HG03280 (cell line): ENCODE measurements around the gene OR5H14.
A peak's percentile ranks its signal among the peaks of the same experiment; 100 is the strongest.
"Not testable (repeated sequence)": the region's sequence is repeated elsewhere in the genome, so short reads cannot be mapped to it uniquely, and the experiment has no call there.

Experiments
- ATAC-seq: cut with Tn5 transposase; IDR thresholded peaks from one replicate; pipeline ENCODE4 v1.9.1; 2021; ENCODE audit warnings: mild to moderate bottlenecking, moderate library complexity; ENCODE audit not compliant: unreplicated experiment

The OR5H14 gene

DNA sequence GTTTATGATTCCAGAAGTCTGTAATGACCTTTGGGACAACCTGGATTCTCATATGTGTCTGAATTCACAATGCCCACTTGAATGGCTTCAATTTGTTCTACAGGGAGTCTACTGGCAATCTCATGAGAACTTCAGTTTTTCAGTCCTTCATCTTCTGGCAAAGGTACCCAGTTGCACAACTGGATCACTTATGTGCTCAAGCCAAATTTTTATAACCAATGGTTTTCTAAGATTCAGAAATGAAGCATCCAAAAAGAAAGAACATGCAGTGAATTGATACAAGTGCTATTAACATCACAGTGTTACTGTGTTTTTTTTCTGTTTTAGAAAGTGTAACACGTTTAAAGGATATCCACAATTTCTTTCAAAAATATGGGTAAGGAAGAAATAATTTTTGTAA lies at the start of gene OR5H14:
TSS of gene OR5H14 (plus strand) at position 301 of the 400 bp plus-strand sequence. CDS start 1,907 bp downstream, outside the sequence.
- no peak for ATAC-seq

DNA sequence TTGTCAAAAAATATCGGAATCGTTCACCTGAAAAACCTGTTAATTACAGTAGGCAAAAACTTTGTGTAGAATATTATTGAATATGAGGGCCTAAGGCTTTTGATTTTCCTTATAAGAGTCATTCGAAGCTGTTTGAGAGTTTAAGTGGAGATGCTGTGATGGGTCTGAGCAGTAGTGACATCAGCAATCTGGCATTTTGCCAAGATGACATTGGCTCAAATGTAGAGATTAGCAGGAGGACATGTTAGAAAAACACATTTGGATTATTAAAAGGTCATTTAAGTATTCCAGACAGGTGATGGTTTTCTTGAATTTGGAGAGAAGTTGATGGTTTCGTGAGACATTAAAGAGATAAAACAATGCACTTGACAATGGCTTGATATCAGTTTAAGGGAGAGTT lies 47.4 kb upstream of the OR5H14 start:
- no peak for ATAC-seq

DNA sequence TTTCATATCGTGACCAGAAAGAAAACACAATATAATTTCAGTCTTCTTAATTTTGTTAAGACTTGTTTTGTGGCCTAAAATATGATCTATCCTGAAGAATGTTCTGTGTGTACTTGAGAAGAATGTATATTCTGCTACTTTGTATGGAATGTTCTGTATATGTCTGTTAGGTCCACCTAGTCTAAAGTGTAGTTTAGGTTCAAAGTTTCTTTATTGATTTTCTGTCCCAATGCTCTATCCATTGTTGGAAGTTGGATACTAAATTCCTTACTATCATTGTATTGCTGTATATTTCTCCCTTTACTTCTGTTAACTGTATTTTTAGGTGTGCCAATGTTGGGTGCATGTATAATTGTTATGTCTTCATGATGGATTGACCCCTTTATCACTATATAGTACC lies 39.1 kb upstream of the OR5H14 start:
- ATAC-seq = no peak

DNA sequence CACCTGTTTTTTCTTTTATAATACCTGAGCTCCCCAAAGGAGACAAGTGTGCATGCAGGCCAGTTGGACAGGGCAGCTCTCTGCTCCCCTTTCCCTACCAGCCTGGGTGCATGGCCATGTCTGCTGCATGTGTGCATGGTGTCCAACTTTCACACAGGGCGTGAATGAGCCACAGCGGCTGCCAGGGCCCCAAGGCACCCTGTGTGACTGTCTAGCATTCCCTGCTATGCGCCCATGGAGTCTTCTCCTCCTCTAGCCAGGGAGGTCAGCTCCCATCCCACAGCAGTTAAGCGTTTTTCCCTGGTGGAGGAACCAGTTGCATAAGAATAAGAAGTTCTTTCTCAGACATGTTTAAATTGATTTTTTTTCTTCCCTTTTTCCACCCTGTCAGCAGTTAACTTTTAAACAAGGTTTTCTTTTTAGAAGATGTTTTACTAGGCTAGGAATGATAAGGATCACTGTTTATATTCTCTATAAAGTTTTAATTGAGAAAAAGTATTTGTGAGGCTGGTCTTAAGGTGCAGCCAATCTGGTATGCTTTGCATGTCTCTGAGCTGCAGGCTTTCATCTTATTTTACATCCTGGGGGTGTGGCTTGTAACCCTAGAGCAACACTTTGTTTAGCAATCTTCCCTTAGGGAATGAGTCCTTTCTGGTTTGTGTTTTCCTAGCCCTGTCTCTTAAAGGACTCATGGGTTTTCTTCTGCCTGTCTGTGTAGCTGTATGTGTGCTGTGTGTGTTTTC lies 37.3 kb upstream of the OR5H14 start:
- ATAC-seq = no peak

DNA sequence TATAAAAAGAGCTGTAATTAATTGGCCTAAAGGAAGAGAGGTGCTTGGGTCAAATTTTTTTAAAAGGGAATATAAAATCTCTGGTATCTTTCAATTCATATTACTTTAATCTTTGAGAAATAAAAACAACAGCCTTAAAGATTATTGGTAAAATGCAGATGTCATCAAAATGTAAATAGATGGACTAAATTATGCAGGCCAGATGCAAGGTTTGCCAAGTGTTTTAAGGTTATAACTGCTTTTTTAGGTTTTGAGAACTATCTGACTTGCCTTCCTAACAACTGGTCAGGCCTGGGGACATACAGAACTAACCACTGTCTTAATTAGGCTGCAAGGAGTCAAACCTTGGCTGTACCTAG lies 36.8 kb upstream of the OR5H14 start:
- ATAC-seq = no peak

DNA sequence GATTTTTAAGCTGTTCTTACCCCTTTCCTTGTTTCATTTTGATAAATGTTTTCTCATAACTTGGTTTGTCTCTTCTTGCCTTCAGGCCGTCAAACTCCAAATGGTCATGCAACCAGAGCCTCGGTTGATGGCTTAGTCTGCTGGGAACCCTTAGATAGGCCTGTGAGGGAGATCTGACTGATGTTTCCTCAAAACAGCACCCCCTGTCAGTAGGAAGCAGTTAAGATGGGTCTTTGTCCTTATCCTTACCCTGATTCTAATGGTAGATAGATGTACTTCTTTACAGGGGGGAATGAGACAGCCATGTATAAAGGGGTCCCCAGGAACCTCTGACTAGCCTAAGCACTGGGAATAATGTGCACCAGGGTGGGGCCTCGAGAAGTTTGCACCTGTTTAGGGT lies 33.0 kb upstream of the OR5H14 start:
- no peak for ATAC-seq

DNA sequence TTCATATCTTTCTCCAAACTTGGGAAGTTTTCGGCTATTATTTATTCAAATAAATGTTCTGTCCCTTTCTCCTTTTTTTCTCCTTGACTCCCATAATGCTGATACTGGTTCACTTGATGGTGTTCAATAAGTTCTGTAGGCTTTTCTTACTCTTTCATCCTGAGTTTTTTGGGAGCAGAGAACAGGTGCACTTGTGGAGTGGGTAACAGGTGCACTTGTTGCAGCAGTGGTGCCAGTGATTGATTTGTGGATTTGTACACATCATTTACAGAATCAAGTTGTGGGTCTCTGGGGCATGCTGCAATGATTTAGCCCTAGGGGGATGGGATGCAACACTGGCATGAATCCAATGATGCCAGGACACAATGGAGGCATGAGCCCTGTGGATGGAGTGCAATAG lies 31.6 kb upstream of the OR5H14 start:
- ATAC-seq = no peak

DNA sequence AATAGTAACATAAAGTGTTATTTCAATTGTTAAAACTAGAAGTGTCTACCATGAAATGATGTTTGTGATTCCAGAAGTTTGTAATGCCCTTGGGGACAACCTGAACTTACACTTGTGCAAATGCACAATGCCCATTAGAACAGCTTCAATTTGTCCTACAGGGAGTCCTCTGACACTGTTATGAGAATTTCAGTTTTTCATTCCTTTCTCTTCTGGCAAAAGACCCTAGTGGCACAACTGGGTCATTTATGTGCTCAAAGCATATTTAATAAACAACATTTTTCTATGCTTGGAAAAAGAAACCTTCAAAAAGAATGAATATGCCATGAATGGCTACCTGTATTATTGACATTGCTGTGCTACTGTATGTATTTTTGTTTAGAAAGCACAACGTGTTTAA lies 16.9 kb upstream of the OR5H14 start, which contains the start of gene OR5H1:
TSS of gene OR5H1 (plus strand) at position 301 of the 400 bp plus-strand sequence. CDS start 1,977 bp downstream, outside the sequence.
- ATAC-seq = no peak

DNA sequence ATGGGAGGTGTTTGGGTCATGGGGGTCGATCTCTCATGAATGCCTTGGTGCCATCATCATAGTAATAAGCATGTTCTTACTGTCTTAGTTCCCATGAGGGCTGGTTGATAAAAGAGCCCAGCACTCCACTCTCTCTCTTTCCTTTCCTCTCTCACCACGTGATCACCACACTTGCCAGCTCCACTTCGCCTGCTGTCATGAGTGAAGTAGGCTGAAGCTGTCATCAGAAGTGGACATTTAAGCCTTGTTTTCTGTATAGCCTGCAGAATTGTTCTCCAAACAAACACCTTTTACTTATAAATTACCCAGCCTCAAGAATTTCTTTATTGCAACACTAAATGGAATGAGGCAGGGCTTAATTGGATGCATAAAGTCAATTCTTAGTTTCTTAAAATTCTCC lies 10.6 kb upstream of the OR5H14 start:
- no peak for ATAC-seq

DNA sequence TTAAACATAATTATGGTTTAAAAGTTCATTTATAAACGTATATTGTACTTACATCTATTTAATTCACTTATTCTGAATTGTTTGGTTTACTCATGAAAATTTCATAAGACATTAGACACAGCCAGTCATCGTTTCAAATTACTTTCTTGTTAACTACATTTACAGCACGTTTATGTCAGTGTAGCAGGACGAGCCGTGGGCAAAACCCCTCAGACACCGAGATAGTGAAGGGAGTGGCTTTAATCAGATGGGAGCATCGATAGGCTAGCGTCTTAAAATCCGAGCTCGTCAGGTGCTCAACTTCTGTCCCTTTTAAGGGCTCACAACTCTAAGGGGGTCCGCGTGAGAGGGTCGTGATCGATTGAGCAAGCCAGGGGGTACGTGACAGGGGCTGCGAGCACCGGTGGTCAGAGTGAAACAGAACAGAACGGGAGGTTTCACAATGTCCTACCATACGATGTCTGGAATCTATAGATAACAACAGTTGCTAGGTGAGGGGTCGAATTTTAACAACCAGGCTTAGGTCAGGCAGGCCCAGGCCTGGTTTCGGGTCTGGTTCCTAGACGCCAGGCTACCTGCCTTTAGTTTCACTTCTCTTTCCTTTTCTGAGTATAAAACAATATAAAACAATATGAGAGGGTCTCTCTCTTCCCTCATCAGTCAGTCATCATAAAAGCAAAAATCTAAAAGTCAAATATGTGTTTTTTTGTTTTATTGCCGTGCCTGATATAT lies 9.3 kb upstream of the OR5H14 start:
- not testable (repeated sequence) for ATAC-seq

DNA sequence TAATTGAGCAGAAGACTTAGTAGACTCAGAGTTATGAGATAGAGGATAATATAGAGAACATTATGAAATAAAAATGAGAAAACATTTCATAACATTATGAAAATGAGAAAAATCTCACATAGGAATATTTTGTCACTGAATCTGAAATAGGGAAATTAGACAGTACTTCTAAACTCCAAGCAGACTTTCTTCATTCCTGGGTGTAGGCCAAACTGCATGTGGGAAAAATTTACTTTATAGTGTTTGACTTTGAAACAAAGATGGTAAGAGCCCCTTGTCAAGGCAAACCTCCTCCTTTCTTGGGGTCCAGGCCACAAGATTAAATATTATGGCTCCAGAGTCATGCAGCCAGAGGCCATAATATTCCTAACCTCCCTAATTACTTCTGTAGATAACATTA lies 6.7 kb upstream of the OR5H14 start:
- ATAC-seq = no peak

DNA sequence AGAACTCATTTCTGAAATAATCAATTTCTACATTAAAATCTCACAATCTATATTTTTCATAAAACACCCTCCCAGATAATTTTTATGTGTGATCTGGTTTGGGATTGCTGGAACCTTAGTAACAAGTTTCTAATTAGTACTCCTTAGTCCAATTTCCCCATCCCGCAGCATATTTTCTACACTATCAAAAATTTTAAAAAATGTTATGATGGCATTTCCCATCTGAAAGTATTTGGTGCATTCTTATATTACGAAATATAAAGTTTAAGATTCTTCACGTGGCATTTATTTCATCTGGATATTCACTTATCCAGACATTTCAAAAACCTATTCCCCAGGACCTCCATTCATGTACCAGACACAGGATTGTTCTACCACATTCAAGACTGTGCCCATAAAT lies 1.5 kb downstream of the OR5H14 start:
- no peak for ATAC-seq

DNA sequence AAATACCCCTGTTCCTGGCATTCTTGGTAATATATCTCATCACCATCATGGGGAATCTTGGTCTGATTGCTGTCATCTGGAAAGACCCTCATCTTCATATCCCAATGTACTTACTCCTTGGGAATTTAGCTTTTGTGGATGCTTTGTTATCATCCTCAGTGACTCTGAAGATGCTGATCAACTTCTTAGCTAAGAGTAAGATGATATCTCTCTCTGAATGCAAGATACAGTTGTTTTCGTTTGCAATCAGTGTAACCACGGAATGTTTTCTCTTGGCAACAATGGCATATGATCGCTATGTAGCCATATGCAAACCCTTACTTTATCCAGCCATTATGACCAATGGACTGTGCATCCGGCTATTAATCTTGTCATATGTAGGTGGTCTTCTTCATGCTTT lies 2.2 kb downstream of the OR5H14 start:
- not testable (repeated sequence) for ATAC-seq

DNA sequence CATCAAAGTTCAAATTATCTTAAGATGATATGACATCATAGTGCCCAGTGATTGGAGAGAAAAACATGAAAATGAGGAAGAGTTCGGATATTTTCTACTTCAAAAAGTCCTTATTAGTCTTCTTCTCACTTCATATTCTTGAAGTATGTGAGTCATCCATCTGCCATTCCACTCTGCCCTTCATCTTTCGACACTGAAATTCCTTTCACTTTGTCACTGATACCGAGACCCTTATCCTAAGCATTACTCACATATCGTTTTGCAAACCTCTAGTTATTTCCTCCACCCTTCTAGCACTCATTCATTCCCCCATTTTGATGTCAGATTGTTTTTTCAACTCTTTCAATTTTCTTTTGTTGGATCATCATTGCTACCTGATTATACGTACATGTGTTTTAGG lies 4.0 kb downstream of the OR5H14 start:
- no peak for ATAC-seq

DNA sequence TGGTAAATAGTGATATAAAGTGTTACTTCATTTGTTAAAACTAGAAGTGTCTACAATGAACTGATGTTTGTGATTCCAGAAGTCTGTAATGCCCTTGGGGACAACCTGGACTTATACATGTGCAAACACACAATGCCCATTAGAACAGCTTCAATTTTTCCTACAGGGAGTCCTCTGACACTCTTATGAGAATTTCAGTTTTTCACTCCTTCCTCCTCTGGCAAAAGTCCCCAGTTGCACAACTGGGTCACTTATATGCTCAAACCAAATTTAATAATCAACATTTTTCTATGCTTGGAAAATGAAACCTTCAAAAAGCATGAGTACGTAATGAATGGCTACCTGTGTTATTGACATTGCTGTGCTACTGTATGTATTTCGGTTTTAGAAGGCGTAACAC lies 19.1 kb downstream of the OR5H14 start, which contains the start of gene OR5H15:
TSS of gene OR5H15 (plus strand) at position 301 of the 400 bp plus-strand sequence. CDS start 2,004 bp downstream, outside the sequence.
- ATAC-seq = no peak

DNA sequence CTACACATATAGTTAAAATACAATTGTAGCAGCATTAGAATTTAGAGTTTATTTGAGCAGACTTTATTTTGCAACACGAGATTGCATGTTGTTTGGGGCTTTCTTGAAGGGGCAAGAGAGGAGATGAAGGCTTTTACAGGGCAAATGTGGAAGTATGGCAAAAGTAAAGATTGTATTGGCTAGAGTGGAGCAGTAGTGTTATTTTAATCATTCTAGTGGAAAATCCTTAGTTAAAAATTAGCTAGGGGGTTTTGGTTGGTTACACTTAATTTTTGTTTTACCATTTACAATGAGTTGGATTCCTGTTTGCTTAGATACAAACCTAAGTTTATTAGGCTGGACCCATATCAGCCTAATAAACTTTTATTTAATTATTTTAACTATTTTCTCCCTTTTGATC lies 23.8 kb downstream of the OR5H14 start:
- no peak for ATAC-seq

DNA sequence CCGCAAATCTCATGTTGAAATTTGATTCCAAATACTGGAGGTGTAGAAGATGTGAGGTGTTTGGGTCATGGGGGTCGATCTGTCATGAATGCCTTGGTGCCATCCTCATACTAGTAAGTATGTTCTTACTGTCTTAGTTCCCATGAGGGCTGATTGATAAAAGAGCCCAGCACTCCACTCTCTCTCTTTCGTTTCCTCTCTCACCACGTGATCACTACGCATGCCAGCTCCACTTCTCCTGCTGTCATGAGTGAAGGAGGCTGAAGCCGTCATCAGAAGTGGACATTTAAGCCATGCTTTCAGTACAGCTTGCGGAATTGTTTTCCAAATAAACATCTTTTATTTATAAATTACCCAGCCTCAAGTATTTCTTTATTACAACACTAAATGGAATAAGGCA lies 25.3 kb downstream of the OR5H14 start:
- ATAC-seq = no peak

DNA sequence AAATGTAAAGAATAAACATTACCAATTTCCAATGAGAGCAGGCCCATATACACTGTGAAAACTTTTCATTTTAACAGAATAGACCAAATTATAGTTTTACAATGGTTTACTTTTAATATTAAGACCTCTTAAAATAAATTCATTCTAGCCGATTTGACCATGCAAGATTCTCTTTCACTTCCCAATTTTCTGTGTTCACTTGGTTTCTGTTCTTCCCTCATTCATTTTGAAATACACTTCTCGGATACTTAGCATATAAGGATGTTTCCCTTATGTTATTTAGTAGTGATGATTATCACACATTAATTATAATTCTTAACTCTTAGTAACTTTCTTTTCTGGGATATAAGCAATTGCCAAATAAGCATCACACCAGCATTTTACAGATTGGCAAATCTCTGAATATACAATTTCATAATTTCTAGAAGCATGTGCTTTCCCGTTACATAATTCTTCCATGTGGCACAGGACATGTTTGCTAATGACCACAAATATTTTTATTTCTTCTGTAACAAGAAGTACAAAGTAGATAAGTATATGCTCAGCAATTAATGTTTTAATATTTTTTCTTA lies 33.1 kb downstream of the OR5H14 start:
- no peak for ATAC-seq

DNA sequence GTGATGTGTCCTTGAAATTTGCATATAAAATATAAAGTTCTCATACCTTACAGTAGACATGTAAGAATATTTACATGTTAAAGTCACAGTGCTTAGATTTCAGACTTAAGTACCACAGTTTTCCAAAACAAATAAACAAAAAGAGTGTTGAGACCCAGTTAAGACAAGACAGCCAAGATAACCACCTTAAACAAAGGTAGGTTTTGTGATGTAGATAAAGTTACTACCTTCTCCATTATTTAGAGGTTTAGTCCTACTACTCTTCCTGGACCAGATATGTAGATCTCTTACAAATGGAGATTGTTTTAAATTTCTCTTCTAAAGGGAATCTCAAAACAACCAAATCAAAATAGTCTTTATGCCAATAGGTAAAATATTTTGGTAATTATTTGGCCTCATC lies 34.9 kb downstream of the OR5H14 start:
- ATAC-seq = no peak

DNA sequence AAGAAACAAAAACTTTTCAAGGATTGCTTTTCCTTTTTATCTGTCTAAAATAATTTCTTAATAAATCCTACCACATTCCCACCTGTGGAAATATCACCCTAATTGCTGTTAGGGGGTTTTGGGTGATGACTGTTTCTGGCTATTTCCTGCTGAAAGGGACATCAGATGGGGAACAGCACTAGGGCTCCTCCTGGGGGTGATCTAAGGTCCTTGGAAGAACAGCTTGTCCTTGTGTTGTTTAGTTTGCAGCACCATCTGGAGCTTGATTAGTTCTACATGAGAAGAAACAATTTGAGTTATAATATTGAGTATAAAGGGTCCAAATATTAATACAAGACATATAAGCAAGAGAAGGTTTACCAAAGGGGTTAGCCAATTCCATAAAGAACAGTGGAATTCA lies 37.9 kb downstream of the OR5H14 start:
- ATAC-seq = no peak

DNA sequence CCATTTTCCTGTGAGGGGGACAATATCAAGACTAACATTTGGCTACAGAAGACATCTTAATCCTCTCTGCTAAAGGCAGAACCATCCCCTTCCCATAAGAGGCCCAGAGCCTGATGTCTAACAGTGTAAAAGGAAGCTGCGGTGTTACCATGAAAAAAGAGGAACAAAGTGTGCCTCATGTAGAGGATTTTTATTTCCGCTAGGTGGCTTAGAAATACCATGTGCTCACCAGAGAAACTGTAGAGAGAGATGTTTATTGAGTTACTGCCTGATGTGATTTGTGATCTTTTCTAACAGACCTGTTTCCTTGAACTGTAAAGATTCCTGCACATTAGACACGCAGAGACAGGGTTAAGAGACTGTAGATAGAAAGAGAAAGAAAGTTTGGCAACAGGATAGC lies 41.3 kb downstream of the OR5H14 start:
- peak; percentile 86 for ATAC-seq

DNA sequence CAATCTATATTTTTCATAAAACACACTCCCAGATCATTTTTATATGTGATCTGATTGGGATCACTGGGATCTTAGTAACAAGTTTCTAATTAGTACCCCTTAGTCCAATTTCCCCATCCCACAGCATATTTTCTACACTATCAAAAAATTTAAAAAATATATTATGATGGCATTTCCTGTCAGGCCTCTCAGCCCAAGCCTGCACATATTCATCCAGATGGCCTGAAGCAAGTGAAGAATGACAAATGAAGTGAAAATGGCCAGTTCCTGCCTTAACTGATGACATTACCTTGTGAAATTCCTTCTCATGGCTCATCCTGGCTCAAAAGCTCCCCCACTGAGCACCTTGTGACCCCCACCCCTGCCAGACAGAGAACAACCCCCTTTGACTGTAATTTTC lies 43.6 kb downstream of the OR5H14 start:
- not testable (repeated sequence) for ATAC-seq
